ENCODE results near the gene HMGCLL1. TPM values are rescaled to one million over a fixed set of nuclear protein-coding genes. Genes with fewer than 3 reads are reported as not detected.

HMGCLL1 gene
- 0.05 TPM in 1 of 2 replicates, not detected in the other for polyA plus RNA-seq (2012; rRNA removed)
- 0.01 and 0.03 TPM in 2 replicates for polyA plus RNA-seq (2012; cell fraction: cytosol; rRNA removed)
- not detected in 2 replicates for polyA plus RNA-seq (2012; cell fraction: nucleus; rRNA removed)

DNA sequence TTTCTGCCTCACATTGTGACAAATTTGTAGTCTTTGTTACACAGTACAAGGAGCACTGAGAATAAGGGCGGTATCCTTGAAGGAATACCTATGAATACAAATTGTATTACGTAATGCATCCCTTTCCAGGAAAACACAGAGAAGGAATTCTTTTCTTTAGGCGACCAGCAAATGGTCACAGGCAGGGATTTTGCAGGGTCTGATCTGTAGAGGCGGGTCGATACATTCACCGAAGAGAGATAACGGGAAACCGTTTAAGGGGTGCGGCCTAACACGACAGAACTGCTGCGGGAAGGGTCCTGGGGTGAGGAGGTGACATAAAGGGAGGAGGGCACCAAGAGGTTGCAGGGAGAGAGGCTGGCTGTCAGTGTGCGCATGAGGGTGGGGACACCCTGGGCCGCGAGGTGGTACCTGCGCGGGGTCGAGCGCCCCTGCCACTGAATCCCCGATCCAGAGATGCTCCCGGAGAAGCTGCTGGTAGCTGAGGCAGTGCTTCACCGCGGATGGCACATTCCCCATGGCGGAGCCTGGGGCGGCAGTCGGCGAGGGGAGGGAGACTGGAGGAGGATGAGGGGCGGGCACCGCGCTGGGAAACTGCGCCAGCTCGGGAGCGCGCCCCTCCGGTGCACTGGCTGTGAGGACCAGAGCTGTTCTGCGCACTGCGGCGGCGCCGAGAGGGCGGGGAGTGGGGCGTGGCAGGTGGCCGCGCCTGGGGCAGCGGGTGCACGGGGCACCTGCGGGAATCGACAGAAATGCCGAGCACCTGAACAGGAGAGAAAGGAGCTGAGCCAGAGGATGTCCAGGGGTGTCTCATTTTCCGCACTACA is at the start of gene HMGCLL1:
Gene HMGCLL1 (minus strand): TSS at position 656 of the 827 bp plus-strand sequence. CDS start 137 bp downstream, at position 519.
- Histone ChIP-seq H3F3A (replicated peaks; ENCODE audit: insufficient read depth) (no peaks in the 10 kb centered on the region), H2AFZ (ENCODE audit: low read depth) (no peak within 1 kb of the TSS), H3K4me2 (peak within 1 kb of the TSS; percentile 50), H3K4me3 (ENCODE audit: low read depth in 2 of 2, low read length in 1 of 2) (peak within 1 kb of the TSS; percentile 23 to 50; a peak in 3 of 4 replicates), H3K9ac (no peak within 1 kb of the TSS), H3K36me3 (replicated peaks in 1 of 2; ENCODE audit: control insufficient read depth in 1 of 2, insufficient read depth in 2 of 2, low read length in 1 of 2) (no peaks in the 10 kb centered on the region), H3K9me3 (peaks cover 5% of the 10 kb centered on the region), H3K27me3 (ENCODE audit: insufficient read depth) (no peaks in the 10 kb centered on the region), H3K27ac (ENCODE audit: low read depth in 2 of 2, low read length in 1 of 2) (no peak within 1 kb of the TSS), H3K4me1 (ENCODE audit: control insufficient read depth in 1 of 2, insufficient read depth in 2 of 2, low read depth in 1 of 2, low read length in 1 of 2) (no peaks in the 10 kb centered on the region; a peak in 1 of 4 replicates), H3K79me2 (ENCODE audit: insufficient read depth) (no peaks in the 10 kb centered on the region; the same call in 1 of the 2 replicates), H3K9me2 (no peaks in the 10 kb centered on the region), H4K20me1 (ENCODE audit: insufficient read depth) (no peaks in the 10 kb centered on the region)
- TF ChIP-seq ZBTB33 (IDR thresholded peaks at IDR 0.05; ENCODE audit: borderline replicate concordance, low read depth) (no peak), MXI1 (IDR thresholded peaks at IDR 0.05; ENCODE audit: low read depth, low read length) (no peak), FOXJ3 (CRISPR knock-in tag; IDR thresholded peaks at IDR 0.05) (no peak), RXRA (IDR thresholded peaks at IDR 0.05; ENCODE audit: borderline replicate concordance, low read depth) (no peak), FOSL2 (IDR thresholded peaks at IDR 0.05; ENCODE audit: borderline replicate concordance, low read depth) (no peak), EP300 (IDR thresholded peaks at IDR 0.05; ENCODE audit: borderline replicate concordance in 1 of 2, low read depth in 1 of 2, low read length in 1 of 2) (no peak)
- DNase-seq = peak; percentile 74
- ChIA-PET POLR2A (no interaction called here), CTCF (interaction anchor here (0.8 to 1.5 kb wide), 3 partner anchors 10 to 29 kb away, joined by 3 to 4 read pairs (median 3); no protein-coding TSS in a partner anchor)
- 10% methylated on average over 39 of the region's 49 CpGs for WGBS (ENCODE audit: low lambda C conversion rate)

DNA sequence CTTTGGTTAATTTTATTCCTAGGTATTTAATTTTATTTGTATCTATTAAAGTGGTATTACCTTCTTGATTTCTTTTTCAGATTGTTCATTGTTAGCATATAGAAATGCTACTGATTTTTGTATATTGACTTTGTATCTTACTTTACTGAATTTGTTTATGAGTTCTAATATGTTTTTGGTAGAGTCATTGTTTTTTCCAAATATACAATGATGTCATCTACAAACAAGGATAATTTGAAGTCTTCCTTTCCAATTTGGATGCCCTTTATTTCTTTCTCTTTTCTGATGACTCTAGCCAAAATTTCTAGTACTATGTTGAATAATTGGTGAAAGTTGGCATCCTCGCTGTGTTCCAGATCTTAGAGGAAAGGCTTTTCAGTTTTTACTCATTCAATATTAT is 43.0 kb upstream of the HMGCLL1 start:
- WGBS (ENCODE audit: low lambda C conversion rate) = 44% methylated on average over 1 of the region's 1 CpG
- POLR2A ChIA-PET = no interaction called here
- TF ChIP-seq CTCF (IDR thresholded peaks at IDR 0.05) = no peak
- TF ChIP-seq TEAD4 (IDR thresholded peaks at IDR 0.05; ENCODE audit: borderline replicate concordance, insufficient read depth) = no peak
- TF ChIP-seq FOSL2 (IDR thresholded peaks at IDR 0.05; ENCODE audit: borderline replicate concordance, low read depth) = no peak
- no peak for TF ChIP-seq GABPA (IDR thresholded peaks at IDR 0.05; ENCODE audit: low read depth)
- TF ChIP-seq EZH2phosphoT487 (IDR thresholded peaks at IDR 0.05; ENCODE audit: borderline replicate concordance, low read depth) = no peak
- no peak for TF ChIP-seq TCF12 (IDR thresholded peaks at IDR 0.05)
- TF ChIP-seq ELF1 (IDR thresholded peaks at IDR 0.05) = no peak
- no peak for TF ChIP-seq FOXM1 (IDR thresholded peaks at IDR 0.05; ENCODE audit: low read depth)
- TF ChIP-seq SMC3 (IDR thresholded peaks at IDR 0.05; ENCODE audit: low read depth, low read length) = no peak
- TF ChIP-seq NRF1 (IDR thresholded peaks at IDR 0.05; ENCODE audit: low read depth, low read length) = no peak
- no peak for TF ChIP-seq CHD2 (IDR thresholded peaks at IDR 0.05; ENCODE audit: low read length, partially characterized antibody)
- no peak for TF ChIP-seq JUND (IDR thresholded peaks at IDR 0.05)
- no peak for TF ChIP-seq RAD21 (IDR thresholded peaks at IDR 0.05; ENCODE audit: low read length)
- no peak for TF ChIP-seq YY1 (IDR thresholded peaks at IDR 0.05; ENCODE audit: low read depth)
- TF ChIP-seq, protein P1, sequence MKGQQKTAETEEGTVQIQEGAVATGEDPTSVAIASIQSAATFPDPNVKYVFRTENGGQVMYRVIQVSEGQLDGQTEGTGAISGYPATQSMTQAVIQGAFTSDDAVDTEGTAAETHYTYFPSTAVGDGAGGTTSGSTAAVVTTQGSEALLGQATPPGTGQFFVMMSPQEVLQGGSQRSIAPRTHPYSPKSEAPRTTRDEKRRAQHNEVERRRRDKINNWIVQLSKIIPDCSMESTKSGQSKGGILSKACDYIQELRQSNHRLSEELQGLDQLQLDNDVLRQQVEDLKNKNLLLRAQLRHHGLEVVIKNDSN (IDR thresholded peaks at IDR 0.05; ENCODE audit: borderline replicate concordance, low read depth) = no peak
- TF ChIP-seq SIN3A (IDR thresholded peaks at IDR 0.05; ENCODE audit: borderline replicate concordance, low read depth, low read length) = no peak
- TF ChIP-seq, protein P2, sequence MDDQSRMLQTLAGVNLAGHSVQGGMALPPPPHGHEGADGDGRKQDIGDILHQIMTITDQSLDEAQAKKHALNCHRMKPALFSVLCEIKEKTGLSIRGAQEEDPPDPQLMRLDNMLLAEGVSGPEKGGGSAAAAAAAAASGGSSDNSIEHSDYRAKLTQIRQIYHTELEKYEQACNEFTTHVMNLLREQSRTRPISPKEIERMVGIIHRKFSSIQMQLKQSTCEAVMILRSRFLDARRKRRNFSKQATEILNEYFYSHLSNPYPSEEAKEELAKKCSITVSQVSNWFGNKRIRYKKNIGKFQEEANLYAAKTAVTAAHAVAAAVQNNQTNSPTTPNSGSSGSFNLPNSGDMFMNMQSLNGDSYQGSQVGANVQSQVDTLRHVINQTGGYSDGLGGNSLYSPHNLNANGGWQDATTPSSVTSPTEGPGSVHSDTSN (IDR thresholded peaks at IDR 0.05) = no peak

More for the DNA sequence above, 43.0 kb upstream of the HMGCLL1 start:
- H3K36me3 ChIP-seq (replicated peaks in 1 of 2; ENCODE audit: control insufficient read depth in 1 of 2, insufficient read depth in 2 of 2, low read length in 1 of 2) = no peaks in the 10 kb centered on the region
- CTCF ChIA-PET = no interaction called here
- H3K27me3 ChIP-seq (ENCODE audit: insufficient read depth) = no peaks in the 10 kb centered on the region
- H3K4me1 ChIP-seq (ENCODE audit: control insufficient read depth in 1 of 2, insufficient read depth in 2 of 2, low read depth in 1 of 2, low read length in 1 of 2) = no peaks in the 10 kb centered on the region
- H3K79me2 ChIP-seq (ENCODE audit: insufficient read depth) = no peaks in the 10 kb centered on the region
- H3K4me2 ChIP-seq = no peak overlapping the region
- H4K20me1 ChIP-seq (ENCODE audit: insufficient read depth) = no peaks in the 10 kb centered on the region
- H3K4me3 ChIP-seq (ENCODE audit: low read depth in 2 of 2, low read length in 1 of 2) = no peak overlapping the region
- no peaks in the 10 kb centered on the region for H3K9me3 ChIP-seq
- no peaks in the 10 kb centered on the region for H3F3A ChIP-seq (replicated peaks; ENCODE audit: insufficient read depth)
- no peaks in the 10 kb centered on the region for H3K9me2 ChIP-seq
- no peak overlapping the region for H3K9ac ChIP-seq
- no peak overlapping the region for H2AFZ ChIP-seq (ENCODE audit: low read depth)
- H3K27ac ChIP-seq (ENCODE audit: low read depth in 2 of 2, low read length in 1 of 2) = no peak overlapping the region
- no peak for DNase-seq

Data from SK-N-SH (cell line).